Right renal pelvis (tissue), 4 donors: ENCODE results near the gene PTPA. TPM values are rescaled to one million over a fixed set of nuclear protein-coding genes. Genes with fewer than 3 reads are reported as not detected.

Experiments
- DNase-seq, 4 donors: peaks; one replicate each; pipeline ENCODE4 v3.0.0-alpha.2; 2013; ENCODE audit warnings: low read depth in 4 of 4, low spot score in 3 of 4, missing footprints in 1 of 4
- polyA plus RNA-seq, 4 donors: library from polyadenylated mRNA; unstranded; fragments of 120-200 nt; gene quantifications; one replicate each; pipeline ENCODE4 v1.2.1, GENCODE V29; 2013; ENCODE audit not compliant: insufficient read length in 4 of 4

Gene PTPA
- polyA plus RNA-seq, 4 donors = 99.2 to 131 (median 117) TPM

- DNase-seq = no peak
Measured at GRCh38 chr9:129136446-129137035, 25.3 kb downstream of the PTPA start.

GRCh38 chr9:129137292-129138143, 26.3 kb downstream of the PTPA start:
- no peak for DNase-seq

GRCh38 chr9:129138144-129138462, 26.9 kb downstream of the PTPA start:
- no peak for DNase-seq

GRCh38 chr9:129138476-129139232, 27.4 kb downstream of the PTPA start:
- DNase-seq = no peak

GRCh38 chr9:129139233-129139992, 28.2 kb downstream of the PTPA start:
- peak in 3 of 4 donors; percentile 85 to 88 (median 87) for DNase-seq

GRCh38 chr9:129139993-129140396, 28.8 kb downstream of the PTPA start:
- DNase-seq = peak; percentile 91 to 97 (median 96)

GRCh38 chr9:129140397-129141065, 29.3 kb downstream of the PTPA start:
- DNase-seq = peak in 1 of 4 donors; percentile 16

- no peak for DNase-seq
Measured at GRCh38 chr9:129141066-129142041, 30.1 kb downstream of the PTPA start.

- no peak for DNase-seq
Measured at GRCh38 chr9:129142138-129142935, 31.1 kb downstream of the PTPA start.

GRCh38 chr9:129143031-129143927, 32.1 kb downstream of the PTPA start:
- peak in 3 of 4 donors; percentile 84 to 89 (median 87) for DNase-seq

- no peak for DNase-seq
Measured at GRCh38 chr9:129145316-129145715, 34.1 kb downstream of the PTPA start.

- DNase-seq = no peak
Measured at GRCh38 chr9:129145841-129146292, 34.7 kb downstream of the PTPA start.

- DNase-seq = no peak
Measured at GRCh38 chr9:129146441-129146941, 35.3 kb downstream of the PTPA start.

- no peak for DNase-seq
Measured at GRCh38 chr9:129148463-129149204, 37.4 kb downstream of the PTPA start.

GRCh38 chr9:129149442-129149841, 38.2 kb downstream of the PTPA start:
- no peak for DNase-seq

- no peak for DNase-seq
Measured at GRCh38 chr9:129150122-129150521, 38.9 kb downstream of the PTPA start.
